Nucleus accumbens (tissue), 56 donors: ENCODE data around the gene ACVR2B.
A peak's percentile ranks its signal among the peaks of the same experiment; 100 is the strongest.

Experiments
- DNase-seq, 56 donors: peaks; one replicate each; lab custom pipeline; 2025; lab: John Stamatoyannopoulos, UW

The ACVR2B gene

GRCh38 chr3:38480093-38480445 lies 26.4 kb downstream of the ACVR2B start:
- DNase-seq, result no peak

GRCh38 chr3:38480930-38481329 lies 27.2 kb downstream of the ACVR2B start:
- DNase-seq, result no peak

GRCh38 chr3:38482951-38483350 lies 29.3 kb downstream of the ACVR2B start:
- no peak for DNase-seq

- DNase-seq, result no peak
These were observed 33.6 kb downstream of the ACVR2B start for GRCh38 chr3:38487323-38487722.

GRCh38 chr3:38488949-38489348 lies 35.3 kb downstream of the ACVR2B start:
- DNase-seq, result no peak

GRCh38 chr3:38489766-38490165 lies 36.1 kb downstream of the ACVR2B start:
- DNase-seq, result peak in 9 of 56 donors; percentile 6 to 28 (median 12)

- no peak for DNase-seq
These were observed 36.8 kb downstream of the ACVR2B start for GRCh38 chr3:38490281-38491030.

GRCh38 chr3:38491215-38491614 lies 37.5 kb downstream of the ACVR2B start:
- DNase-seq, result no peak

GRCh38 chr3:38493031-38493430 lies 39.3 kb downstream of the ACVR2B start:
- no peak for DNase-seq

- DNase-seq, result peak; percentile 49 to 98 (median 90)
These were observed 42.6 kb downstream of the ACVR2B start, which contains the start of gene EXOG for GRCh38 chr3:38496131-38496910. Gene EXOG, plus strand, starts transcription at chr3:38496340. Its CDS starts 28 bp downstream, at chr3:38496368.

GRCh38 chr3:38497031-38497430 lies 43.3 kb downstream of the ACVR2B start:
- no peak for DNase-seq

GRCh38 chr3:38500688-38501417 lies 47.2 kb downstream of the ACVR2B start:
- DNase-seq, result no peak

- DNase-seq, result no peak
These were observed 53.4 kb downstream of the ACVR2B start for GRCh38 chr3:38507120-38507519.

- no peak for DNase-seq
These were observed 56.0 kb downstream of the ACVR2B start for GRCh38 chr3:38509732-38510131.

- DNase-seq, result no peak
These were observed 56.9 kb downstream of the ACVR2B start for GRCh38 chr3:38510631-38511030.

GRCh38 chr3:38511546-38511945 lies 57.9 kb downstream of the ACVR2B start:
- DNase-seq, result no peak

- DNase-seq, result no peak
These were observed 61.7 kb downstream of the ACVR2B start for GRCh38 chr3:38515367-38515766.

- no peak for DNase-seq
These were observed 63.0 kb downstream of the ACVR2B start for GRCh38 chr3:38516669-38517068.

GRCh38 chr3:38519000-38519399 lies 65.3 kb downstream of the ACVR2B start:
- no peak for DNase-seq

GRCh38 chr3:38519651-38520050 lies 66.0 kb downstream of the ACVR2B start:
- DNase-seq, result no peak

GRCh38 chr3:38521391-38521987 lies 67.8 kb downstream of the ACVR2B start:
- DNase-seq, result peak in 40 of 56 donors; percentile 3 to 80 (median 31)
